IPS-15b (cell line): ENCODE measurements around the gene HYI.

ENCODE experiments used
- H3K27me3 ChIP-seq: one replicate; pipeline ENCODE4 v1.6.1; 2013; ENCODE audit warnings: low read length; ENCODE audit not compliant: control insufficient read depth, insufficient read depth
- H3K36me3 ChIP-seq: one replicate; pipeline ENCODE4 v1.6.1; 2013; ENCODE audit warnings: low read length; ENCODE audit not compliant: control insufficient read depth, insufficient read depth
- H3K4me1 ChIP-seq: one replicate; pipeline ENCODE4 v1.6.1; 2013; ENCODE audit warnings: mild to moderate bottlenecking, low read length; ENCODE audit not compliant: control insufficient read depth, insufficient read depth
- H3K4me3 ChIP-seq: one replicate; pipeline ENCODE4 v1.5.1; 2013; ENCODE audit warnings: low read depth, low read length
- H3K9ac ChIP-seq: one replicate; pipeline ENCODE4 v1.6.1; 2013; ENCODE audit warnings: low read depth, mild to moderate bottlenecking, low read length
- H3K9me3 ChIP-seq: one replicate; pipeline ENCODE4 v1.6.1; 2013; ENCODE audit warnings: mild to moderate bottlenecking, low read length; ENCODE audit not compliant: control insufficient read depth, insufficient read depth

The HYI gene

GRCh38 chr1:43448955-43449707 lies 4.6 kb downstream of the HYI start:
- no peak overlapping the region for H3K9ac ChIP-seq
- H3K4me1 ChIP-seq, result peaks cover 6% of the 10 kb centered on the region
- no peaks in the 10 kb centered on the region for H3K27me3 ChIP-seq
- H3K4me3 ChIP-seq, result no peak overlapping the region
- H3K9me3 ChIP-seq, result no peaks in the 10 kb centered on the region
- H3K36me3 ChIP-seq, result peaks cover 60% of the 10 kb centered on the region

- Histone ChIP-seq H3K4me1 (peaks cover 6% of the 10 kb centered on the region), H3K27me3 (no peaks in the 10 kb centered on the region), H3K9me3 (no peaks in the 10 kb centered on the region), H3K9ac (no peak overlapping the region), H3K36me3 (peaks cover 66% of the 10 kb centered on the region), H3K4me3 (no peak overlapping the region)
Observed at GRCh38 chr1:43447891-43448708, 5.6 kb downstream of the HYI start.

GRCh38 chr1:43446881-43447835 lies 6.6 kb downstream of the HYI start:
- H3K36me3 ChIP-seq, result peaks cover 67% of the 10 kb centered on the region
- H3K9ac ChIP-seq, result no peak overlapping the region
- no peaks in the 10 kb centered on the region for H3K27me3 ChIP-seq
- H3K4me1 ChIP-seq, result no peaks in the 10 kb centered on the region
- no peak overlapping the region for H3K4me3 ChIP-seq
- H3K9me3 ChIP-seq, result no peaks in the 10 kb centered on the region

- Histone ChIP-seq H3K4me3 (no peak overlapping the region), H3K9me3 (no peaks in the 10 kb centered on the region), H3K27me3 (no peaks in the 10 kb centered on the region), H3K36me3 (peaks cover 66% of the 10 kb centered on the region), H3K4me1 (no peaks in the 10 kb centered on the region), H3K9ac (no peak overlapping the region)
Observed at GRCh38 chr1:43446388-43446740, 7.4 kb downstream of the HYI start.

GRCh38 chr1:43445606-43446387 lies 7.9 kb downstream of the HYI start:
- Histone ChIP-seq H3K4me1 (no peaks in the 10 kb centered on the region), H3K4me3 (no peak overlapping the region), H3K9me3 (no peaks in the 10 kb centered on the region), H3K9ac (no peak overlapping the region), H3K36me3 (peaks cover 60% of the 10 kb centered on the region), H3K27me3 (no peaks in the 10 kb centered on the region)

- no peak overlapping the region for H3K4me3 ChIP-seq
- no peaks in the 10 kb centered on the region for H3K27me3 ChIP-seq
- no peaks in the 10 kb centered on the region for H3K9me3 ChIP-seq
- H3K4me1 ChIP-seq, result no peaks in the 10 kb centered on the region
- peaks cover 52% of the 10 kb centered on the region for H3K36me3 ChIP-seq
- no peak overlapping the region for H3K9ac ChIP-seq
Observed at GRCh38 chr1:43444836-43445235, 8.9 kb downstream of the HYI start.

- H3K4me3 ChIP-seq, result no peak overlapping the region
- H3K36me3 ChIP-seq, result peaks cover 47% of the 10 kb centered on the region
- H3K9ac ChIP-seq, result no peak overlapping the region
- H3K9me3 ChIP-seq, result no peaks in the 10 kb centered on the region
- no peaks in the 10 kb centered on the region for H3K27me3 ChIP-seq
- H3K4me1 ChIP-seq, result no peaks in the 10 kb centered on the region
Observed at GRCh38 chr1:43444151-43444828, 9.4 kb downstream of the HYI start.

GRCh38 chr1:43443197-43443946 lies 10.4 kb downstream of the HYI start:
- H3K9ac ChIP-seq, result no peak overlapping the region
- H3K27me3 ChIP-seq, result no peaks in the 10 kb centered on the region
- no peaks in the 10 kb centered on the region for H3K9me3 ChIP-seq
- H3K4me3 ChIP-seq, result no peak overlapping the region
- peaks cover 44% of the 10 kb centered on the region for H3K36me3 ChIP-seq
- H3K4me1 ChIP-seq, result no peaks in the 10 kb centered on the region

- H3K9ac ChIP-seq, result no peak overlapping the region
- H3K27me3 ChIP-seq, result no peaks in the 10 kb centered on the region
- H3K4me1 ChIP-seq, result no peaks in the 10 kb centered on the region
- H3K9me3 ChIP-seq, result no peaks in the 10 kb centered on the region
- peaks cover 40% of the 10 kb centered on the region for H3K36me3 ChIP-seq
- no peak overlapping the region for H3K4me3 ChIP-seq
Observed at GRCh38 chr1:43442756-43443155, 11.0 kb downstream of the HYI start.

- H3K9ac ChIP-seq, result no peak overlapping the region
- peaks cover 39% of the 10 kb centered on the region for H3K36me3 ChIP-seq
- no peaks in the 10 kb centered on the region for H3K9me3 ChIP-seq
- no peaks in the 10 kb centered on the region for H3K27me3 ChIP-seq
- no peaks in the 10 kb centered on the region for H3K4me1 ChIP-seq
- H3K4me3 ChIP-seq, result no peak overlapping the region
Observed at GRCh38 chr1:43441894-43442637, 11.7 kb downstream of the HYI start.
